Stimulated activated CD4-positive, alpha-beta T cell treated with anti-CD3 and anti-CD28 coated beads, Interleukin-15, amount 100 ng/mL, for 1 hour (primary cell): ENCODE data around the gene FRZB.
"Not testable (repeated sequence)": the region's sequence is repeated elsewhere in the genome, so short reads cannot be mapped to it uniquely, and the experiment has no call there.

ENCODE experiments used
- DNase-seq, 2 donors: peaks; one replicate each; pipeline ENCODE4 v3.0.0-alpha.2; 2020; ENCODE audit warnings: low read depth in 1 of 2, low spot score in 1 of 2

FRZB gene, protein sequence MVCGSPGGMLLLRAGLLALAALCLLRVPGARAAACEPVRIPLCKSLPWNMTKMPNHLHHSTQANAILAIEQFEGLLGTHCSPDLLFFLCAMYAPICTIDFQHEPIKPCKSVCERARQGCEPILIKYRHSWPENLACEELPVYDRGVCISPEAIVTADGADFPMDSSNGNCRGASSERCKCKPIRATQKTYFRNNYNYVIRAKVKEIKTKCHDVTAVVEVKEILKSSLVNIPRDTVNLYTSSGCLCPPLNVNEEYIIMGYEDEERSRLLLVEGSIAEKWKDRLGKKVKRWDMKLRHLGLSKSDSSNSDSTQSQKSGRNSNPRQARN

DNA sequence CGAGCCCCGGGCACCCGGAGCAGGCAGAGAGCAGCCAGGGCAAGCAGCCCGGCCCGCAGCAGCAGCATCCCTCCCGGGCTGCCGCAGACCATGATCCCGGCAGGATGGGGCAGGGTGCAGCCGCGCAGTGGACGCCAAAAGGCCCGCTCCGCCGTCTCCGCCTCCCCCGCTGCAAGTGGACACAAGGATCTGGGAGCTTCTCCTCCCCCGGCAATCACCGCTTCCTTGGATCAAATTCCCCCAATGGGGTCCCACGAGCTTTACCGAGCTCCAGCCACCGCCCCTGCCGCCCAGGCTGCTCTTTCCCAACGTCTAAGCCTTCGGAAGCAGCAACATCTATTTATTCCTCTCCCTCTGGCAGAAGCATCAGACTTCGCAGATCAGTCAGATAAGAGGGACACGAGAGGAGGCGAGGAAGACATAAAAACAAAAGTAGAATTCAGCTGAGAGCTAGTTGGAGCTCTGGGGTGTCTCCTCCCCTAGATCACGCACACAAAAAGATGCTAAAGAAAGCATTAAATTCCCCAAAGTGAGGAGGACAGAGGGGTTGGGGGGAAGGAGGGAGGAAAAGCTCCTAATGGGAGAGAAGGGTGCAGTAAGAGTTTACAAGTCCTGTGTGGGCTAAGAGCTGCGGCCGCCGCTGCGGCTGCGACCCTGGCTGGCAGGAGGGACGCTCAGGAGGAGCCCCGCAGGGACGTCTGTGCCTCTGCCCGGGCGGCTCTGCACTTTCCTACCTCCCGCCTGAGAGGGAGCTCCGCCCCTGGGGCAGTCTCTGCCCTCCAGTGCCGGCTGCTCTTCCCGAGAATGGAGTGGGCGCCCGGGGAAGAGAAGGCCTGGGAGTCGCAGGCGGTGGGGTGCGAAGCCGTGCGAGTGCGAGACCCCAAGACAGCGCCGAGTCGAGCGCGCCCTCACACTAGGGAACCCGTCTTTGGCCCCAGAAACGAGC is at the start of gene FRZB:
Gene FRZB, minus strand, starts transcription at position 177 of the 946 bp plus-strand sequence. Its CDS starts 85 bp downstream, at position 92.
- DNase-seq: no peak

DNA sequence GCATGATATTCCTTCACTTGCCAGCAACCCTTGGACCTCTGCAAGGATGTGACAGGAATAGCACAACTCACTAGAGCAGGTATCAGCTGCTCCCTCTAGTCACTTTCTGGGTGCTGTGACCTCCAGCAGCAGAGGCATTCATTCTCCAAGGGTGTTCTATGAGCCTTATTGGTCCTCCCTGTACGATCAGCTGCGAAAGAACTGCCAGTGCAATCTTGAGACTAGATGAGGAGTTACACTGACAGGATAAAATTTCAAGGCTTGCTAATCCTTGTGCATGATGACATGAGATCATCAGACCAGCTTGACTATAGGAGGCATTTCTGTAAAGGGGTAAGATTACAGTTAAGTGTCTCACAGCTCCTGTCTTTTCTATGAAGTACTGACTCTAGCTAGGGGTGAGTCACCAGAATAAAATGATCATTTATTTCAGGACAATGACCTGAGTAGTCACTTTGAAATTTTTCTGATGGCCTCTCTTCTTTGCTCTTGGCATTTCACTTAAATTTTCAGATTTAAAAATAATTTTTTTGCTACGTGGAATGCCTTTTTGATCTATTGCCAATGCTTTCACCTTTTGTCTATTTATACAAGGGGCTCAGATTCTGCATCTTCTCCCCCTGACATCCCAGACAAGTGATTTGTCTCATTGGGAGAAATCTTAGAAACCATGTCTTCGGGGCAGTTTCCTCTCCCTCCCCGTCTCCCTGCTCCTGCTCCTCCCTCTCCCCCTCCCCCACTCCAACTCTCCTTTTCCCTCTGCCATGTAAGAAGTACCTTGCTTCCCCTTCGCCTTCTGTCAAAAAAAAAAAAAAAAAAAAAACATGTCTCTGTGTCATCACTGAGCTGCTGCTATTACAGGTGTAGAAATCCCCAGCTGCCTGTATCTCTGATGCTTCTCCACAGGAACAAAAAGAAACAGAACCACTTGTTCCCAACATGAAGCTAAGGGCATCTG is 49.2 kb upstream of the FRZB start:
- no peak for DNase-seq

DNA sequence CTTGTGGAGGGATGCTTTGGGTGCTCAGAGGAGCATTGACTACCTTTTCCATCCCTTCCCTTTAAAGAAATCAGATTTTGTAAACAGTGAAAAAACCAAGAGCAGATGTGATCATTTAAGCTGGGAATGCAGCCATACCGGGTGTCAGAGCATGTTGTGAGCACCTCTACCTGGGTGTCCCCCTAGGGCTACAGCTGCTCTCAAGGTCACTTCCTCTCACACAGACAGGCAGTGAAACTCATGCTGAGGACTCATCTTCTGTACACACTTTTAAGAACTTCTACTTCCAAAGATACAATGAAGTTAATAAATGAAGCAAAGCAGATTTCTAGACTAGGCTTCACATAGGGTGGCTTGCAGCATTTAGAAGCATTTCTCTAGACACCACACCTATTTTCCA is 48.4 kb upstream of the FRZB start:
- DNase-seq: no peak

DNA sequence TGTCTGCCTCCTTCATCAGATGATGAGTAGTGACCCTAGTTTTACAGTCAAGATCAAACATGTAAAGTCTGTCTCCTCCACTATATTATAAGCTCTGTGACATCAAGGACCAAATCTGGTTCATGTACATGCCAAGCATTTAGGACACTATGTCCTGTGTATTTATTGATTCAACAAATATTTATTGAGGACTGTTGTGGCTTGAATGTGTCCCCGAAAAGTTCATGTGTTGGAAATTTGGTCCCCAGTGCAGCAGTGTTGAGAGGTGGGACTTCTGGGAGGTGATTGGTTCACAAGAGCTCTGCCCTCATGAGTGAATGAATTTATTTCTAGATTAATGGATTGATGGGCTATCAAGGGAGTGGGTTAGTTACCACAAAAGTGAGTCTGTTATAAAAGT is 46.6 kb upstream of the FRZB start:
- DNase-seq: no peak

DNA sequence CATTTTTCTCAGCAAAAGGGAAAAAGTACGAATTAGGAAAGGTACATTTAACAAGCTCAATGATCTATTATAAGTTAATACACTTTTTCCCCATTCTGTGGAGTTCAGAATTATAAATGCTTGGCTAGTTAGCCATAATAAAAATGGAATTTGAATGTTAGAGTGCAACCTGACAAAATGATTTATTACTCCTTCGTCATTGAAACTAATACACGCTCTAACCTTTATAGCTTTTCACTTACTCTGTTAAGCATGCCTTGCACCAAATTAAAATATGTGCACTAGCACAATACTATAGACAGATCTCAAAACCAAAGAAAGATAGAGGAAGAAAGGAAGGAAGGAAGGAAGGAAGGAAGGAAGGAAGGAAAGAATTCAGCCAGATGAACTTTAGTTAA is 46.1 kb upstream of the FRZB start:
- DNase-seq: no peak

DNA sequence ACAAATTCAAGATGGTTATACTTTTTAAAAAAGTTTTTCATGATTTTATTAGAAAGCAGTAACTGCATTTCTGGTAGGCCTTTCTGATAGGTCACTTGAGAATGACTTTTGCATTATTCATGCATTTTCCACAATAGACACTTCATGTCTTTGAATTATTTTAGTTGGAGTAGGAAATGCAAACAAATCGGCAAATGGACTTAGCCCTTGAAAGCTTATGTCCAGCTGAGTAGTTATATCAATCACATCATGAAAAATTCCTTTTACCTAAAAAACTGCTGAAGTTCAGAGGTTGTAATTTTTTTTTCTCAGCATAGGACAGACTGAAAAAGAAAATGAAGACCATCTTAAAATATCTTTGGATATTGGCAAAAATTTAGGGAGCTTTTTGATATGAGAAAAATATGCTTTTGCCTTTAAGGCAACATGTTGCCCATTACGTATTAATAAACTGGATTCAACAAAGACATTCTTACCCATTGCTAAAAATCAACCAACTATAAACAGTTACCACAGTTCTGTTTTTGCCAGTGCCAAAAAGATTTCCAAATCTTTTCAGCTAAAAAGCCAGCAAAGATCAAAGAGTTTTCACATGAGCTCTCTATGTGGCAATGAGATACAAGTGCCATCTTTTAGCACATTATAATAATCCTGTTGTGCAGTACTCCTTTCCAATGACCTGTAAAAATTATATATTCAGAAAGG is 45.5 kb upstream of the FRZB start:
- no peak for DNase-seq

DNA sequence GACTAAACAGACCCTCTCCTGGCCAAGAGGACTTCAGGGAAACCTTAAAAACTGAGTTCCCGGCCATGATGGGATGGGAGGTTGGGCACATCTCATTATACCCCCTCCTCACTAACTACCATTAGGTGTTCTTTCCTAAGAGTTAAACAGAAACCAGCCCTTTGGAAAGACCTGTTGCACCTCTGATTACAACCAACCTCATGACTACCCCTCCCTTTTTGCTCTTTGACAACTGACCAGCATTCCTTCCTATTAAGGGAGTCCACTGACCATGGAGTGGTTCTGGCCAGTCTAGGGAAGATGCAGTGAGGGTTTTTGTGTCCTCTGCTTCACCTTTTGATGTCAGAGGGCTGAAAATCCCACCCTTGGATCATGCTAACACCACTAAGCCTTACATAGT is 44.5 kb upstream of the FRZB start:
- no peak for DNase-seq

DNA sequence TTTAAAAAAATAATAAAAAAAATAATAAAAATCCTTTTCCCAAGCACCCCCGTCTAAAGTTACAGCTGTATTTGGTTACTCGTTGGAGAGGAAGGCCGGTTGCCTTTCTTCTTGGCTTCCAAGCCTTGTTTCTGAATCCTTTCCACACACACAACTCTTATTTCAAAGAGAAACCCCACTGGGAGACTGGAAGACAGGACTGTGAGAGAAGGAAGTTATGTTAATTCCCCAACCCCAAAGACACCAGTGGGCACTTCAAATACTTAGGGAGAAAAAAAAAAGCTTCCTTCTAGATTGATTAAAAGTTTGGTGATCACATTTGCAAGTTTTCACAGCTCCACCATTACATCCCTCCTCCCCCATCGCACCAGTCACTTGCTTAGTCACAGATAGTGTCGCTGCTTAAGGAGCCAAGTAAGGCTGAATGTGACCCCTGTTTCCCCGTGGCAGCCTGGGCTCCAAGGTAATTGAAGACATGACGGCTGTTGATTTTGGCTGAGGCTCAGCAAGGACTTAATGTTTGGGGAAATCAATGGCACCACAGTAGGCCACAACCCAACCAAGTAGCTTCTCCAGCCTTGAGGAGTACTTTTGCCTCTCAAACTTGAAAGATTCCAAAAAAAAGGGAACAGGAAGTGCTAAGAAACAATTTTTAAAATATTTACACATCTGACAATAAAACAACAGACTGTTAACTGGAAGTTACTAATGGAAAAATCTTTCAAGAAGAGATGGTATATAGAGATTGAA is 40.8 kb upstream of the FRZB start:
- DNase-seq: no peak

DNA sequence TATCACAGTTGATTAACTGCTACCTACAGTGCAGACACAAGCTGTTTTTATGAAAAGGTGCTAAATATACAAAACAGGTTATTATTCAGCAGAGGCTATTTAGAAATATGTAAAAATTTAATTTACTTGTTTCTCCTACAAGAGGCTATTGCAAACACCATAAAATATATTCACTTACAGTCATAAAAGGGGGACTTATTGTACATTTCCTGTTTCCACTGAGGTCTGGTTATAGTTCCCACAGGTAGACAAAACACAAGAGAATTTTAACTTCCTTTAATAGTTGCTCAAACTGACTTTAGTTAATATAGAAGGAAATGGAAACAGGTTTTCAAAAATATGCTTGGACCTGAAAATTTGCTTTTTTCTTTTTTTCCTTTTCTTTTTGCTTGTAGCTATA is 40.0 kb upstream of the FRZB start:
- DNase-seq: no peak

DNA sequence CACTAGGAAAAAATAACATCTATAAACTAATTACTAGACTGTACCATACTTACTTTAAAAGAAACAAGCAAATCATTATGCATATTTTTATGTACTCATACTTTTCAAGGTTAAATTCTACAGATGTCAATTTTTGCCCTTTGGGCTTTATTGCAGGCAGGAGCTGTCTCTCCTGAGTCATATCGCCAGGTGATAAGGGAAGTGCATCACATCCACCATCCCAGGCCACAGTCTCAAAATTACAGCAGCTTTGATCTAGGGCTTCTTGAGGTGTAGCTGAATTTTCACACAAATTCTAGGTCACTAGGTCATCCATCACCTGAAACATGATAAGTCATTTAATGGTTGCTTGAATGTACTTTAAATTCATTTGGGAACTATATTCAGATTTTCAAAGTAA is 38.4 kb upstream of the FRZB start:
- DNase-seq: no peak

DNA sequence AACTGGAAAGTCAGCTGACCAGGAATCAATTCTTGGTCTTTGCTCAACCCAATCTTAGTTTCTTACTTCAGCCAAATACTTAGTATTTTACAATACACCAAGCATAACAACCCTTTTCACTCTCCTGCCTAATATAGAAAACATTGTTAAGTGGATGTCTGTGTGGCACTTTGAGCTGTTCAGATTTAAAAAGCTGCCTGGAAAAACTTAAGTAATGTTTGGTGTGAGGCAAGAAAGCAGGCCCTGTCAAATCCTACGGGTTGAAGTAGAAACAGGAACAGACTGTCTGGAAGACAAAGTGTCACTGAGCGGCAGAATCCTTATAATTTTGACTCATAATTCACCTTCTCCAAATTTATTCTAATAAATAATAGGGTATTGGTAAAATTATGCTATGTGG is 37.1 kb upstream of the FRZB start:
- no peak for DNase-seq

DNA sequence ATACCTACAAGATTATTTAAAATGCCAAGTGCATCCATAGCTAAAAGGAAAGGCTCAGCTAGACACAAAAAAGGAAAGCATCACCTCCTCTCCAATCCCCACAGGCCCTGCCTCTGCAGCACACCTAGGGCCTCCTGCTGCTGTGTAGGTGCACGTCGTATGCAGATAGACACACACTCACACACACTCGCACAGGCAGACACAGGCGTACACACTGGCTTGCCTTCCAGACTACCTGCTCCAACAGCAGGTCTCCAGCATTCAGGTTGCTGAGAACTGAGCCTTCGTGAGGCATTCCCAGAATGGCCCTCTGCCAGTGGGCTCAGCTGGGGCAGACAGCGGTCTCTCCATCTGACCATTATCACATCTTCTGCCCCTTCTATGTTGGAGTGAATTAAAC is 35.3 kb upstream of the FRZB start:
- no peak for DNase-seq

DNA sequence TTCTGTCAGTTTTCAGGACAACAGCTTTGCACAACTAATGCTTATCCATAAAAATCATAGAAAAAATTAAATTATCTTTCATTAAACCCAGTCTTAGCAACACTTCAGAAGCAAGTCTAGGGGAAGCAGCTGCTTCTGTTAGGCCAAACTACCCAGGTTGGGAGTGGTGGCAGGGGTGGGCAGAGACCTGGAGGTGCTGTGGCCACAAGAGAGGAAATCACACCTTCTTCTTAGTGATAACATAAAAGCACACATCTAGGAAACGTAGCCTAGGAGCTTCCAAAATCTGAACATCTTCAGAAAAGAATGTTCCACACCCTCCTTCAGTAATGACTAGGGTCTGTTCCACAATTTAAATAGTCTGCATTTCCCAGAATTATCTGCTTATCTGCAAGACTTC is 32.3 kb upstream of the FRZB start:
- DNase-seq: no peak

DNA sequence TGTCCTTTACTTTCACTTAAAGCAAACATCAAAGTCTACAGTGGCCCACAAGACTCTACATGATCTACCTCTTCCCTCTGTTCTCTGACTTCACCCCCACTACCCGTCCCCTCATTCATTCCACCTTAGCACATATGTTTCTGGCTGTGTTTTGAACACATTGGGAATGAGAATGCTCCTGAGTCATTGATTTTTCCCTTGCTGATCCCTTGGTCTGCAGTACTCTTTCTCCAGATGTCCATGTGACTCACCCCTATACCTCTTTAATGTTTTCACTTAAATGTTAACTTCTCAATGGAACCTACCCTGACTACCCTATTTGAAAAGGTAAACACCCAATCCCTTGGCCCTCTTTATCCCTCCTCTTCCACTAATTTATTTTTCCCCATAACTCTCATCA is 30.7 kb upstream of the FRZB start:
- no peak for DNase-seq

DNA sequence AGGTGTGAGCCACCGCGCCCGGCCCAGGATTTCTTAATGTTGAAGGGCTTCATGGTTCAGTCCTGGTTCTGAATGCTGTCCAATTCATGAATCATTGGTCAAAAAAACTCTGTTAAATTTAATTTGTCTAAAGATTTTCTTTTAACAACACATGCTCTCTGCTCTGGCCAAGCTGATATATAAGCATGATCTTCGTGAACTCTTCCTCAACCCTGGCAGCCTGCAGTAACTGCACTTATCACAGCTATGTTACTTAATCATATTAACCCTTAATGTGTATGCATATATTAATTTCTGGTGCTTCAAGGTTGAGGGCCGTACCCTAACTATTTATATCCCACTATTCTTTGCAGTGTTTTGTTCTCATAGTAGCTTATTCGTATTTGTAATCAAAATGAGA is 29.4 kb upstream of the FRZB start:
- DNase-seq: no peak

DNA sequence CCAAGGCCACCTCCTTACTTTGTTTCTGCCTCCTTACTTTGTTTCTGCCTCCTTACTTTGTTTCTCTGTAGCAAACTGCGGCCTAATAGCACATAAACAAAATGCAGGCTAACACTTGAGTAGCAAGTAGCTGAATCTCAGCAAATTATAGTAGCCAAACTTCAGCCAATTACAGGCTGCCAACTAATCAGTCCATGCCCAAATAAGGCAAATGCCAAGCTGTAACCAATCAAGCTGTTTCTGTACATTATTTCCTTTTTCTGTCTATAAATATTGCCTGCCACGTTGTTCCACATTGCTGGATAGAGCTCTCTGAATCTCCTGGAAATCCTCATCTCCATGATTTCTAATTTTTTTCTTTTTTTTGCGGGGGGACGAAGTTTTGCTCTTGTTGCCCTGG is 28.7 kb upstream of the FRZB start:
- DNase-seq: no peak

DNA sequence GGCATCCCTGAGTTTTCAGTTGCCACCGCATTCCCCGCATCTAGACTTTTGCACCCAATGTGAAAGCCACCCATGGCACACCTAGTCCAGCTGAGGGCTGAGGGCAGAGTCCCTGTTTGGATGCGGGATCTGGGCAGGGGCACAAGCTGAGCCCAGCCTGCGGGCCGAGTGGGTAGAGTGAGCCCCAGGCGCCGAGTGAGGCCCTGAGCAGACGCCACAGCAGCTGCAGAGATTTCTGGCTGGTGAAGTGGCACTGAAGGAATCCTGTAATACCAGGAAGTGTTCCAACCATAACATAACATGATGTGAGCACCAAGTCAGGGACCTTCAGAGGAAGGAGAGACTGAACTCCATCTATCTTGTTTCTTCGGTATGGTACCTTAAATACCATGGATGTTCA is 27.7 kb upstream of the FRZB start:
- no peak for DNase-seq

DNA sequence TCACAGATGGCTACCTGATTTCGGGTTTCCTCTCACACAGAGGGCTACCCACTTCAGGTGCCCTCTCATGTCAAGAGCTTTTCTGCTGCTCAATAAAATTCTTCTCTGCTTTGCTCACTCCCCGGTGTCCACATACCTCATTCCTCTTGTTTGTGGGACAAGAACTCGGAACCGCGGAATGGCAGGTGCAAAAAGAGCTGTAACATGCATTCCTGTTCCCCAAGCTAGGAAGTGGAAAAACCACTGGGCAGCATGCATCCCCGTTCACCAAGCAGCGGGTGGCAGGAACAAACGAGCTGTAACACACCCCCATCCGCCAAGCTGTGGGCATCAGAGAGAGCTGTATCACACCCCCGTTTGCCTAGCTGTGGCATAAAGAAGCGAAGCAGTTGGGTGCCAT is 27.2 kb upstream of the FRZB start:
- no peak for DNase-seq

DNA sequence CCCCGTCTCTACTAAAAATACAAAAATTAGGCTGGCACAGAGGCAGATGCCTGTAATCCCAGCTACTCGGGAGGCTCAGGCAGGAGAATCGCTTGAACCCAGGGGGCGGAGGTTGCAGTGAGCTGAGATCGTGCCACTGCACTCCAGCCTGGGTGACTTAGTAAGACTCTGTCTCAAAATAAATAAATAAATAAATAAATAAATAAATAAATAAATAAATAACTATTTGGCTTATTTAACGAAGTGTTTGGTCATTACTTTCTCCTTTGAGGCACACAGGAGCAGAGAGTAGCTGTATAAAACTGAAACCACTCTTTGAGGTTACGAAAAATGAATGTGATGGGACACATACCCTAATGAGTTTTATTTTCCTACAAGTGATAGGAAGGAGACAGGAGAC is 26.6 kb upstream of the FRZB start:
- not testable (repeated sequence) for DNase-seq

DNA sequence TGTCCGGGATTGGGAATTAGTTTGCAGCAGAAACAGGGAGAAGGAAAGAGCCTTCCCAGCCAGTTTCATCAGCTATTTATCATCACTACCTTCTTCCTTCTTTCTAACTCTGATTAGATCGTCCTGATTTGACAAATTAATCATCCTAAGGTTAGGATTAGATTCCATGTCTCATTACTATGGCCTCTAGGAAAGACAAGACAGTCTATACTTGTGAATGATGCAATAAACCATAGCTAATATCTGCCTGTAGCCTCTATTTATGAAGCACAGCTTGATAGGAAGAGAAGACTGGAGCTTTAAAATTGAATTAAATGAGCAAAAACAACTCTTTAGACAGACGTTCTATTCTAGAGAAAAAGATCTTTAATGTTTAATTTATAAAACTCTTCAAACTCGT is 25.2 kb upstream of the FRZB start:
- no peak for DNase-seq
